ENCODE data around the gene HSP90B1. TPM values are rescaled to one million over a fixed set of nuclear protein-coding genes. Genes with fewer than 3 reads are reported as not detected.

The HSP90B1 gene
- total RNA-seq, 1 donor from 2014 or later = 1,238 TPM

- no peak for DNase-seq (ENCODE audit: low read depth)
- no peak for TF ChIP-seq EZH2 (IDR thresholded peaks at IDR 0.05; ENCODE audit: insufficient read depth, low read length)
- TF ChIP-seq, protein P1, sequence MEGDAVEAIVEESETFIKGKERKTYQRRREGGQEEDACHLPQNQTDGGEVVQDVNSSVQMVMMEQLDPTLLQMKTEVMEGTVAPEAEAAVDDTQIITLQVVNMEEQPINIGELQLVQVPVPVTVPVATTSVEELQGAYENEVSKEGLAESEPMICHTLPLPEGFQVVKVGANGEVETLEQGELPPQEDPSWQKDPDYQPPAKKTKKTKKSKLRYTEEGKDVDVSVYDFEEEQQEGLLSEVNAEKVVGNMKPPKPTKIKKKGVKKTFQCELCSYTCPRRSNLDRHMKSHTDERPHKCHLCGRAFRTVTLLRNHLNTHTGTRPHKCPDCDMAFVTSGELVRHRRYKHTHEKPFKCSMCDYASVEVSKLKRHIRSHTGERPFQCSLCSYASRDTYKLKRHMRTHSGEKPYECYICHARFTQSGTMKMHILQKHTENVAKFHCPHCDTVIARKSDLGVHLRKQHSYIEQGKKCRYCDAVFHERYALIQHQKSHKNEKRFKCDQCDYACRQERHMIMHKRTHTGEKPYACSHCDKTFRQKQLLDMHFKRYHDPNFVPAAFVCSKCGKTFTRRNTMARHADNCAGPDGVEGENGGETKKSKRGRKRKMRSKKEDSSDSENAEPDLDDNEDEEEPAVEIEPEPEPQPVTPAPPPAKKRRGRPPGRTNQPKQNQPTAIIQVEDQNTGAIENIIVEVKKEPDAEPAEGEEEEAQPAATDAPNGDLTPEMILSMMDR (IDR thresholded peaks at IDR 0.05; ENCODE audit: insufficient read depth, low read depth, low read length) = no peak
- H3K27me3 Mint-ChIP-seq (ENCODE audit: low read depth, unreplicated experiment) = peaks cover 15% of the 10 kb centered on the region
- no peak for FAIRE-seq
- no peak overlapping the region for H3K4me2 ChIP-seq (ENCODE audit: low read length)
- no peaks in the 10 kb centered on the region for H3K4me1 Mint-ChIP-seq (ENCODE audit: low read depth, unreplicated experiment)
- peaks cover 6% of the 10 kb centered on the region for H3K27me3 ChIP-seq (ENCODE audit: insufficient read depth, low read length)
- H3K79me2 ChIP-seq (ENCODE audit: insufficient read depth, low read length) = no peaks in the 10 kb centered on the region
- peaks cover 2% of the 10 kb centered on the region for H3K9me3 Mint-ChIP-seq (ENCODE audit: unreplicated experiment)
- H3K4me1 ChIP-seq (ENCODE audit: insufficient read depth, low read length) = no peaks in the 10 kb centered on the region
- H3K36me3 Mint-ChIP-seq (ENCODE audit: low read depth, unreplicated experiment) = no peaks in the 10 kb centered on the region
- no peaks in the 10 kb centered on the region for H3K36me3 ChIP-seq (ENCODE audit: insufficient read depth, low read length)
- H2AFZ ChIP-seq (ENCODE audit: low read depth, low read length) = no peak overlapping the region
- no peak overlapping the region for H3K27ac ChIP-seq (ENCODE audit: low read depth, low read length)
- no peak overlapping the region for H3K27ac Mint-ChIP-seq (ENCODE audit: unreplicated experiment)
- H3K9me3 ChIP-seq (ENCODE audit: insufficient read depth, low read depth, low read length) = no peaks in the 10 kb centered on the region
- H3K9ac ChIP-seq (ENCODE audit: low read length) = no peak overlapping the region
- no peaks in the 10 kb centered on the region for H4K20me1 ChIP-seq (ENCODE audit: insufficient read depth, low read length)
- no peak overlapping the region for H3K4me3 ChIP-seq (ENCODE audit: insufficient read depth, low read depth, low read length)
- H3K4me3 Mint-ChIP-seq (ENCODE audit: unreplicated experiment) = no peak overlapping the region
Observed at GRCh38 chr12:103901518-103902173, 28.6 kb upstream of the HSP90B1 start.

- H4K20me1 ChIP-seq (ENCODE audit: insufficient read depth, low read length) = no peaks in the 10 kb centered on the region
- H3K36me3 Mint-ChIP-seq (ENCODE audit: low read depth, unreplicated experiment) = no peaks in the 10 kb centered on the region
- H3K4me2 ChIP-seq (ENCODE audit: low read length) = no peak overlapping the region
- peaks cover 7% of the 10 kb centered on the region for H3K4me1 Mint-ChIP-seq (ENCODE audit: low read depth, unreplicated experiment)
- TF ChIP-seq, protein P1 (IDR thresholded peaks at IDR 0.05; ENCODE audit: insufficient read depth, low read depth, low read length) = no peak
- TF ChIP-seq EZH2 (IDR thresholded peaks at IDR 0.05; ENCODE audit: insufficient read depth, low read length) = no peak
- no peak for DNase-seq (ENCODE audit: low read depth)
- peaks cover 2% of the 10 kb centered on the region for H3K9me3 Mint-ChIP-seq (ENCODE audit: unreplicated experiment)
- no peak overlapping the region for H2AFZ ChIP-seq (ENCODE audit: low read depth, low read length)
- H3K79me2 ChIP-seq (ENCODE audit: insufficient read depth, low read length) = no peaks in the 10 kb centered on the region
- no peak overlapping the region for H3K27ac ChIP-seq (ENCODE audit: low read depth, low read length)
- peaks cover 4% of the 10 kb centered on the region for H3K4me1 ChIP-seq (ENCODE audit: insufficient read depth, low read length)
- peaks cover 15% of the 10 kb centered on the region for H3K27me3 Mint-ChIP-seq (ENCODE audit: low read depth, unreplicated experiment)
- no peak overlapping the region for H3K27ac Mint-ChIP-seq (ENCODE audit: unreplicated experiment)
- no peaks in the 10 kb centered on the region for H3K36me3 ChIP-seq (ENCODE audit: insufficient read depth, low read length)
- no peak overlapping the region for H3K4me3 Mint-ChIP-seq (ENCODE audit: unreplicated experiment)
- H3K27me3 ChIP-seq (ENCODE audit: insufficient read depth, low read length) = peaks cover 6% of the 10 kb centered on the region
- H3K9ac ChIP-seq (ENCODE audit: low read length) = no peak overlapping the region
- no peak for FAIRE-seq
- H3K4me3 ChIP-seq (ENCODE audit: insufficient read depth, low read depth, low read length) = no peak overlapping the region
- no peaks in the 10 kb centered on the region for H3K9me3 ChIP-seq (ENCODE audit: insufficient read depth, low read depth, low read length)
Observed at GRCh38 chr12:103903993-103904392, 26.2 kb upstream of the HSP90B1 start.

DNA sequence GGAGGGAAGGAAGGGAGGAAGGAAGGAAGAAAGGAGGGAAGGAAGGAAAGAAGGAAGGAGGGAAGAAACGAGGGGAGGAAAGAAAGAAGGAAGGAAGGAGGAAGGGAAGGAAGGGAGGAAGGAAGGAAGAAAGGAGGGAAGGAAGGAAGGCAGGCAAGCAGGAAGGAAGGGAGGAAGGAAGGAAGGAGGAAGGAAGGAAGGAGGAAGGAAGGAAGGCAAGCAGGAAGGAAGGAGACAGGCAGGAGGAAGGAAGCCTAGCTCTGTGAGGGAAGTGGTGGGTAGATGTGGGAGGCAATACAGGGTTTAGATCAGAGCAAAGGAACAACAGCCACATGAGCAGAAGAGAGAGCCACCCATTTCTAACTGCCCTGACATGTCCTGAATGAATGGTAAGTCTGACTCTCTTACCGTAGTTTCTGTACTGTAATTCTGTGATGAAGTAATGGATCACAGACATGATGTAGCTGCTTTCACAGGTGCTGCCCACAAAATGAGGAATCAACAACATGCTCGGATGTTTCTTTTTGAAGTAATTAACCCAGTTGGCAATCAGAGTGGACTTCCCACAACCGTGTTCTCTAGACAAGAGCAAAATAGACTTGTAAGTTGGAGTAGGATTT lies 24.4 kb upstream of the HSP90B1 start:
- peaks cover 8% of the 10 kb centered on the region for H3K4me1 ChIP-seq (ENCODE audit: insufficient read depth, low read length)
- no peak overlapping the region for H3K27ac ChIP-seq (ENCODE audit: low read depth, low read length)
- no peak overlapping the region for H3K4me3 ChIP-seq (ENCODE audit: insufficient read depth, low read depth, low read length)
- H4K20me1 ChIP-seq (ENCODE audit: insufficient read depth, low read length) = no peaks in the 10 kb centered on the region
- Mint-ChIP-seq H3K9me3 (ENCODE audit: unreplicated experiment) (peaks cover 2% of the 10 kb centered on the region), H3K36me3 (ENCODE audit: low read depth, unreplicated experiment) (no peaks in the 10 kb centered on the region), H3K27ac (ENCODE audit: unreplicated experiment) (no peak overlapping the region), H3K4me3 (ENCODE audit: unreplicated experiment) (no peak overlapping the region), H3K27me3 (ENCODE audit: low read depth, unreplicated experiment) (peaks cover 10% of the 10 kb centered on the region), H3K4me1 (ENCODE audit: low read depth, unreplicated experiment) (peaks cover 17% of the 10 kb centered on the region)
- no peak overlapping the region for H2AFZ ChIP-seq (ENCODE audit: low read depth, low read length)
- TF ChIP-seq, protein P1 (IDR thresholded peaks at IDR 0.05; ENCODE audit: insufficient read depth, low read depth, low read length) = no peak
- no peak for TF ChIP-seq EZH2 (IDR thresholded peaks at IDR 0.05; ENCODE audit: insufficient read depth, low read length)
- H3K9ac ChIP-seq (ENCODE audit: low read length) = no peak overlapping the region
- H3K79me2 ChIP-seq (ENCODE audit: insufficient read depth, low read length) = no peaks in the 10 kb centered on the region
- no peaks in the 10 kb centered on the region for H3K9me3 ChIP-seq (ENCODE audit: insufficient read depth, low read depth, low read length)
- no peak overlapping the region for H3K4me2 ChIP-seq (ENCODE audit: low read length)
- FAIRE-seq (no peak), DNase-seq (ENCODE audit: low read depth) (no peak)
- no peaks in the 10 kb centered on the region for H3K36me3 ChIP-seq (ENCODE audit: insufficient read depth, low read length)
- H3K27me3 ChIP-seq (ENCODE audit: insufficient read depth, low read length) = peaks cover 6% of the 10 kb centered on the region
